Right renal cortex interstitium (tissue), 3 donors: ENCODE results near the gene CCDC150. TPM values are rescaled to one million over a fixed set of nuclear protein-coding genes. Genes with fewer than 3 reads are reported as not detected.
"Not testable (repeated sequence)": the region's sequence is repeated elsewhere in the genome, so short reads cannot be mapped to it uniquely, and the experiment has no call there.

Source experiments
- DNase-seq, 3 donors: peaks; one replicate each; pipeline ENCODE4 v3.0.0-alpha.2; 2013; ENCODE audit warnings: low read depth in 3 of 3, low spot score in 2 of 3
- polyA plus RNA-seq, 3 donors: library from polyadenylated mRNA; unstranded; fragments of 120-200 nt; gene quantifications; one replicate each; pipeline ENCODE4 v1.2.1, GENCODE V29; 2013; ENCODE audit not compliant: insufficient read length in 3 of 3

Gene CCDC150
- polyA plus RNA-seq = 10 to 100 TPM; 19.7 to 22.7 (median 21.4) TPM

DNA sequence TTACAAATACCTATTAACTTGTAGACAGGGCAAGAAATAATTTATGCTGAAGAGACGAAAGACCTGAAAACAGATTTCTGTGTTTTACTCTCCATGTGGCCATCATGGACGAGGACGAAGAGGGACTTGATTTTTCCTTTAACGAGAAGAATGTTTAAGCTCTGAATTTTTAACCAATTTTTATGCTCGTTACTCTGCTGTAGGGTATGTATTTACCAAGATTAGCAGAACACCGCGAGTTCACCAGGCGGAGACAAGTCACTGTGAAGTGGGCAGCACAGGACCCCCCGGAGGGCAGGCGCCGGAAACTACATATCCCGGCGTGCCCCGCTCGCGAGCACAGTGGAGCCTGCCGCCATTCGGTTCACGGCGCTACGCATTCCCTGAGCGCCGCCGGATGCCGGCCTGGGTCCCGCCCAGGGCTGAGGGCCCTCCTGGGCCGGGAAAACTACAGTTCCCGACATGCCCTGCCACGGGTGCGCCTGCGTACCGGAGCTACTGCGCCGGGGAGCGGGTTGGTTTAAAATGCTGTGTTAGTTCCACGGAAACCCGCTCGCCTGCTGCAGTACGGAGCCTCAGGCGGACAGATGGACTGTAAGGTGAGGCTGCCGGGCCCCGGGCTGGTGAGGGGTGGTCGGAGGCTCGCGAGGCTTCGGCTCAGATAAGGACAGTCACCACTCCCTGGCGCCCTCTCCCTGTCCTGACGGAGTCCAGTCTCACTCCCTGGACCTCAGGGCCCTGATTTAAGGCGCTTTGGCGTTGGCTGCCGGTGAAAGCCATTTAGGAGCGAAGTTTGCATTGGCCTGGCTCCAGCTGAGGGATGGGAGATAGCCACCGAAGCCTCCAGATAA is at the start of gene CCDC150:
CCDC150 (plus strand) TSS at position 536 of the 851 bp plus-strand sequence; CDS start at position 588, 52 bp downstream.
- peak; percentile 87 to 92 (median 89) for DNase-seq

DNA sequence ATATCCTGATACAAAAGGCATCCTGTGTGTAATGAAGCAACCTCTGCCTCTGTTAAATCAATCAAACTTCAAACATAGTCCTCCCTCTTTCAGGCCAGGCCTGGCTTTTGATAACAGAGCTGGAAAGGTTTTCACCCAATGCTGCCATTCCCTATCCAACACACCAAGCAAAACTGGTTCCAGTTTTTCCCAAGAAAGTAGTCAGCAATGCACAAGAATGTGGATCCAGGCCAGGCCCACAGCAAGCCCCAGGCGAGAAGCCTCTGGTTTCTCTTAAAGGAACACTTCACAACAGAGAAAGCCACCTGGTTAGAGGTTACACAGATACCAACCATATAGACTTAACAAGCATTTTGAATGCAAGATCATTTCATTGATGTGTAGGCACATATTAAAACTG is 49.2 kb upstream of the CCDC150 start:
- no peak for DNase-seq

DNA sequence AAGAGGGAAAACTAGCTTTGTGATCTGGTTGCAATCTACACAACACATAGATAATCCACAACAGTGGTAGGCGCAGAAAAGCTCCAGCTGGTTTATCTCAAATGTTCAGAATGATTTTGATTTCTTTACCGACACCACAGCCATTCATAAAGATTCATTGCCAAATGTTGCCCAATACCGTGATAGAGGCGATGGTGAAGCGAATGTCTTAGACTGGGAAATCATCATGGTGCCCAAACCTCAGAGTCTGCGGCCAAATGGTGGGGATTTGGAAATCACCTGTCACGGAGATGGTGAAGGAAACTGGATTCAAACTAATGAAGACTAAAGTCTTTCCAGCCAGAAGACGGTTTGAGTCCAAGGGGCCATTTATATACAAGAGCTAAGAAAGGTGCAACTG is 48.5 kb upstream of the CCDC150 start:
- DNase-seq = no peak

DNA sequence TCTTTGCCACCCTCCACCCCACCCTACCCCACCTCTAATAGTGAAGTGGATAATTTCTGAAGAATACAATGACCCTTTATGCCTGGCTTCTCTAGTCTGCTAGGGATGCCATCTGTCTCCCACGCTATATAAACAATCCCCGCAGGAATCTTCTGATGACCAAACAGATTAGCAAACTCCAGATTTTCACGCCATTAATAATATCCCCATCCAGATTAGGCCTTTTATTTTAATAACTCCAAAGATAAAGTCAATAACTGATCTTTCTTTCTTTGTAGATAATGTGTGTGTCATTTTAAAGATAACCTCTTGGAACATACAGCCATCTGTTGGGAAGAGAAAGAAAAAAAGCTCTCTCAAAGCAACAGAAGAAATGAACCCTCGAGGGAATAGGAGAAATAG is 47.9 kb upstream of the CCDC150 start:
- no peak for DNase-seq

DNA sequence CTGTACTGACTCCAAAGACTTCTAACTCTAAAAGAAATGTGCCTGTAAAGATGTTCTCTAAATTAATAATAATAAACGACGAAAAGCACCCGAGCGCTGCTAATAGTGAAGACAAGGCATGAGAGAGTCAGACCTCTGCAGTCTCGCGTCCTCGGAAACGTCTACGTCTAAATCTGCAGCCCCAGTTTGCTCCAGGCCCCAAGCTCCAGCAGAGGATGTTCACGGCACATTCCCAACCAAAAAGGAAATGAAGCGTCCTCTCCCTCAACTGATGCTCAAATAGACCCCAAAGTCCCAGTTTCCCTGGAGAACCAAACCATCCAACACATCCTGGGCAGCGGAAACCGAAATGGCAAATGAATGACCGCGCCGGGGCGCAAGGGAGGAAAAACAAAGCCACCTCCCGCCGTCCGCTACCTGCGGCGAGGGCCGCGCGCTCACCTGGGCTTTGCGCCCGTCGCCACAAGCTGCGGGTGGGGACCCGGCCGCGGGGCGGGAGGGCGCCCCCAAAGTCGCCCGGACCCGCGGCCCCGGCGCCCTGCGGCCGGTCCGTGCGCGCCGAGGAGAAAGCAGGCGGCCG is 47.1 kb upstream of the CCDC150 start:
- peak in 2 of 3 donors; percentile 25 to 45 for DNase-seq

DNA sequence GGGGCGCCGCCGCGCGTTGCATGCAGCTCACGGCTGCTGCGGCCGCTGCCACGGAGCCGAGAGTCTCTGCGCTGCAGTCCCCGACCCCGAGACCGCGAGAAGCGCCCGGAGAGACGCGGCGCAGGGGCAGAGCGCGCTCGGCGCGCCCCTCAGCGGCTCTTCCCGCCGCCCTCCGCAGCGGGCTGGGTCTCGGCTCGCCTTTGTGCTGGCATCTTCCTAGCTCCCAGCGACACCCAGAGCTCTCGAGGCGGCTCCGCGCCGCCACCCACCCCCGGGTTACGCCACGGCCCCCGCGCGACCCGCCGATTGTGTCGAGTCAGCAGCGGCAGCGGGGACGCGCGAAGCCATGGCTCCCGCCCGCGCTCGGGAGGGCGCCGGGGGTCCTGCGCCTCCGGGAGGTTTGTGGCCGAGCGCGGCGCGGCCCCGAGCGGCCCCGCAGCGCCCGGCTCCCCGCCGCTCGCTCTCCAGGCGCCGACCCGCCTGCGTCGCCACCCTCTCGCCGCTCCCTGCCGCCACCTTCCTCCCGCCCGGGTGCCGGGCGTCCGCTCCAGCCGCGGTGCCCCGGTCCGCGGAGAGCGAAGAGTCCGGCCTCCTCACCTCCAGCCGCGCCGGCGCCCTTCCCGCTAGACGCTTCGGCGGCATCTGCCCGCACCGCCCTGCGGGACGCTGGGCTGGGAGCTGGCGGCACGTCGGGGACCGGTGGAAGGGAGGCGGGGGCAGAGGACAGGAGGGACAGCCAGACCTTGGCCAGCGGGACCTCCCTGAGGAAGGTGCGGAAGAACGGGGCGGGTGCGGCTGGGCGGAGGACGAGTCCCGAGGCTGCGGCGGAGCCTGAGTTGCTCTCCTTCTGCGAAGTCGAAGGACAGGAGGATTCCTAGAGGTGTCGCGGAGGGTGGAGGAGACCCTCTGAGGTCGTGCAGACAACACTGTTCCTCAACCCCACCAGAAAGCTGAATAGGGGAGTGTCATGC is 46.3 kb upstream of the CCDC150 start, which contains the start of gene HECW2:
HECW2 (minus strand) TSS at position 644 of the 971 bp plus-strand sequence.
- DNase-seq = peak in 2 of 3 donors; percentile 32 to 45

DNA sequence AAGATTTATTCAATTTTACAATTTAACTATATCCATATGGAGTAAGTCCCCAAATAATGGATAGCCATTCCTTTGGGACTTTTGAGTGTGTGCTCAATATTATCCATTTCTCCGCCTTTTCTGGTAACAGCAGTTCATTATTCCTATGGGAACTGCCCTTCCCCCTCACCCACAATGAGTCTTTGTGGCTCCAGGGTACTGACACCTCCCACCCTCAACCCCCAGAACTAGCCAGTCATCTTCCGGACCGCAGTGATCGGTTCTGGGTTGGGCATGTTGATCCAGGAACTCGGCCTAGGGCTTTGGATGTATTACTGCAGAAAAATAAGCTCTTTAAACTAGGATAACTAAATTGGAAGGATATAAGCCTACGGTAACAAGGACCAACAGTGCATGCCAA is 45.4 kb upstream of the CCDC150 start:
- no peak for DNase-seq

DNA sequence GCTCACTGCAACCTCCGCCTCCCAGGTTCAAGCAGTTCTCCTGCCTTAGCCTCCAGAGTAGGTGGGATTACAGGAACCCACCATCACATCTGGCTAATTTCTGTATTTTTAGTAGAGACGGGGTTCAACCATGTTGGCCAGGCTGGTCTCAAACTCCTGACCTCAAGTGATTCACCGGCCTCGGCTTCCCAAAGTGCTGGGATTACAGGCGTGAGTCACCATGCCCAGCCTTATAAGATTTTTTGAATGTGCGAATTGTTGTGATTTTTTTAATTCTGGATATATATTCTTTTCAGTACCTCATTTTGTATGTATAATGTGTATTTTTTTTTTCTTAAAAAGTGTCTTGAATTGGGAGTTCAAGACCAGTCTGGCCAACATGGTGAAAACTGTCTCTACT is 42.0 kb upstream of the CCDC150 start:
- no peak for DNase-seq

DNA sequence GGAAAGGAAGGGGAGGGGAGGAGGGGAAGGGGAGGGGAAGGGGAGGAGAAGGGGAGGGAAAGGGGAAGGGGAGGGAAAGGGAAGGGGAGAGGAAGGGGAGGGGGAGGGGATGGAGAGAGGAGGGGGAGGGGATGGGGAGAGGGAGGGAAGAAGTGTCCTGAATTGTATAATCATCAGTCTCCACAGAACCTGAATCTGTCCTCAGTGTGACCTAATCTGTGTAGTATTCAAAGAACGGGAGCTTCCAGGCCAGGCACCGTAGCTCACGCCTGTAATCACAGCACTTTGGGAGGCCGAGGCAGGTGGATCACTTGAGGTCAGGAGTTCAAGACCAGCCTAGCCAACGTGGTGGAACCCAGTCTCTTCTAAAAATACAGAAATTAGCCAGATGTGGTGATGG is 41.1 kb upstream of the CCDC150 start:
- no peak for DNase-seq

DNA sequence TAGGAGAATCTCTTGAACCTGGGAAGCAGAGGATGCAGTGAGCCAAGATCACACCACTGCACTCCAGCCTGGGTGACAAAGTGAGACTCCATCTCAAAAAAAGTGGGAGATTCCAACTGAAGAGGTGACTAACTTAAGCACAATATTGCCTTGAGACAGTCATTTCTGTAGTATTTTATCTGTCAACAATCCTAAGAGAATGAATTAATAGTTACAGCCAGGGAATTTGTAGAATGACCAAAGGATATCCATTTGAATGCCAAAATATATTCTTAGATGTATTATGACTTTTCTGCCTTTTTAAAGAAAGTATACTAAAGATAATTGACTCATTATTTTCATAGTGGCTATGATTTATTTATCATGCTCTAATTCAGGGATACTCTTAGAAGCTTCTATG is 40.7 kb upstream of the CCDC150 start:
- no peak for DNase-seq

DNA sequence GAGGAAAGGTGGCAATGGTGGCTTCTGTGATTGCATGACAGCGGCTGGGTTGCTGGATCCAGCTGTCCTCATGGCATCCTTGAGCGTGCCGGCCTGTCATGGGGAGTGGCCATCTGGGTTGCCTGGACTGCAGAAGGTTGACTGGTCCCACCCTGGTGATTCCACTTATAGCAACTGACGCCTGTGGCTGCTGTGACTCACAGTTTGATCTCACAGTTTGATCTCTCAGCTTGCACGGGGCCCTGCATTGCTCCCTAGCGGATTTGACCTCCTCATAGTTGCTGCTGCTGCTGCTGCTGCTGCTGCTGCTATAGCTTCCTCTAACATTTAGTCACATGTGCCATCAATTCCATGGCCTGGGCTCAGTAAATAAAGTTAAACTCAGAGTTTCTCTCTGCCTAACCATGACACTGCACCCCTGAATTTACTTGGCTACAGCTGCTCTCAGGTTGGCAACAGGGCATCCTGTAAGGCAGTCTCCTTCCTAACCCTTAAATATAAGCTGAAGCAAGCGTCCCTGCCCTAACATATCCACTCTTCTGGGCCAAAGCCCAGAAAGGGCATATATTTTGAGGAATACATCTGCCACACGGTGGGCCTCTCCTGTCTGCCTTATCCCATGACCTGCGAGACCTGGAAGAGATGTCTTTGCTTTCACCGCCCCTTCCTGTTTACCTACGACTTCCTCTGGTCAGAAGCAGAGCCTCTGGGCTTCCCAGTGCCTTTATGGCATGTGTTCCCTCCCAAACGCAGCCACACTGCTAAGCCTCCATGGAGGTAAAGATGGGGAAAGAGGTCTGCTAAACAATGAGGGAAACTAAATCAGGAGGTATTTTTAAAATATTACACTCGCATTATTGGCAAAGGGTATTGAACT is 37.8 kb upstream of the CCDC150 start:
- DNase-seq = no peak

DNA sequence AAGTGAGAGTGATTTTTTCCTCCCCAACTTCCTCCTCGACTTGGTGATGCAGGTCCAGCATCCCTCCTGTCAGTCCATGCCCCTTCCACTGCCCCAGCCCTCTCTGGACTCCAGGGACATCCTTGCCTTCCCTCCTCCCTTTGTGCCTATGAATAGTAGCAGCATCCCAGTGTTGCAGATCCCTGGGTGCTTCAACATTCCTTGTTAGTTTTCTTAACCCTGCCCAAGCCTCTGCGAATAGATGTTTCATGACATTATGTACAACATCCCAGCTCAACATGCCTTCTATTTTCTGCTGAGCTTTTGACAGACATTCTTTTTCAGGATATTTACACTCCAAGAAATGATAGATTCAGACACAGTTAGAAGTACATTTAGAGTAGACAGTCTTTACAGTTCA is 35.3 kb upstream of the CCDC150 start:
- no peak for DNase-seq

DNA sequence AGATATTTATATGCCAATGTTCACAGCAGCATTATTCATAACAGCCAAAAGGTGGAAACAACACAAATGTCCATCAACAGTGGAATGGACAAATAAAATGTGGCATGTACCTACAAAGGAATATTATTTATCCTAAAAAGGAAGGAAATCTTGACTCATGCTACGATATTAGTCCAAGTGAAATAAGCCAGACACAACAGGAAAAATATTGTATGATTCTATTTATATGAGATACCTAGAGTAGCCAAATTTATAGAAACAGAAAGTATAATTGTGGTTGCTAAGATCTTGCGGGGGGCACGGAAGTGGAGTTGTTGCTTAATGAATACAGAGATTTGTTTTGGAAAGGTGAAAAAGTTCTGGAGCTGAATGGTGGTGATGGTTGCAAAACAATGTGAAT is 33.0 kb upstream of the CCDC150 start:
- no peak for DNase-seq

DNA sequence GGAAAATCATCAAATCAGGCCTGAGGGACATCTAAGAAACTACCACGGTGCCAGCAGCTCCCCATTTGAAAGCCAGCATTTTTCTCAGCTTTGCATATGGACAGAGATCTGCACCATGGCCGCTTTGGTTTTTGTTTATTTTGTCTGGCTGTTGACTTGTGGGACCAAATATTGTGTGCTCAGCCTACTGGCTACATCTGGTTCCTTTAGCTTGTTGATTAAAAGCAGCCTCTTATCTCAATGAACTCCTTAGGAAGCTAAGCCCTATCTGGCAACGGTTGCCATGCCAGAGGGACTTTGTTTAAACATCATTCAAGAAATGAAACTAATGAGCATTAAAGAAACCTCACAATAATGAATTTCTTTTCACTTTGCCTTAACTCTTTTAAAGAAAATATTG is 32.4 kb upstream of the CCDC150 start:
- no peak for DNase-seq

DNA sequence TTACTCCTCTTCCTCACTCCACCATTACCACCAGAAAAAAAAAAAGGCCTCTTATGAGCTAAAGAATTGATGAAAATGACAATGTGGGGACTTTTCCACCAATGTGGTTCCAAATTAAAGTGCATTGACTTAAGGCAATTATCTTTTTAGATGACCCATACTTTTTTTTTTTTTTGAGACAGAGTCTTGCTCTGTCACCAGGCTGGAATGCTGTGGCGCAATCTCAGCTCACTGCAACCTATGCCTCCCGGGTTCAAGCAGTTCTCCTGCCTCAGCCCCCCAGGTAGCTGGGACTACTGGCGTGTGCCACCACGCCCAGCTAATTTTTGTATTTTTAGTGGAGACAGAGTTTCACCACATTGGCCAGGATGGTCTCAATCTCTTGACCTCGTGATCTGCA is 31.6 kb upstream of the CCDC150 start:
- not testable (repeated sequence) for DNase-seq

DNA sequence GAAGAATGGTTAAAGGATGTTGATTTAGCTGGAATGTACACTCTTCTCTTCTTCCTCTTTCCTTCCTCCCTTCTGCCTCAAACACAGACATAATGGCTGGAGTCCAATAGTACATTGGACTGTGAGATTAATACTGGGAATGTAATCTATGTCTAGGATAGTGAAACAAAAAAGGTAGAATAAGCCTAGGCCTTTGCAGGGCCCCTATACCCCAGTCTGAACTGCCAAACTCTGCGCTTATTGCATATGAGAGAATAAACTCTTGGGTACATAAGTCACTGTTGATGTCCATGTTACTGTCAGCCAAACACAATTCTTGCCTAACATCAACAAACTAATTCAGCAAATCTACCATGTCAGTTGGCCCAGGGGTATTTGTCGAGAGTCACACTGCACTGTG is 29.7 kb upstream of the CCDC150 start:
- DNase-seq = no peak

DNA sequence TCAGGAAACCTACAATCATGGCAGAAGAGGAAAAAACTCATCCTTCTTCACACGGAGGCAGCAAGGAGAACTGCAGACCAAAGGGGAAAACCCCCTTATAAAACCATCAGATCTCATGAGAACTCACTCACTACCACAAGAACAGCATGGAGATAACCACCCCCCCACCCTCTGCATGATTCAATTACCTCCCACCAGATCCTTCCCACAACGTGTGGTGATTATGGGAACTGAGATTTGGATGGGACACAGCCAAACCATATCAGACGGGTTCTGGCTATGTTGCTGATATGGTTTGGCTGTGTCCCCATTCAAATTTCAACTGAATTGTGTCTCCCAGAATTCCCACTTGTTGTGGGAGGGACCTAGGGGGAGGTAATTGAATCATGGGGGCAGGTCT is 28.7 kb upstream of the CCDC150 start:
- no peak for DNase-seq

DNA sequence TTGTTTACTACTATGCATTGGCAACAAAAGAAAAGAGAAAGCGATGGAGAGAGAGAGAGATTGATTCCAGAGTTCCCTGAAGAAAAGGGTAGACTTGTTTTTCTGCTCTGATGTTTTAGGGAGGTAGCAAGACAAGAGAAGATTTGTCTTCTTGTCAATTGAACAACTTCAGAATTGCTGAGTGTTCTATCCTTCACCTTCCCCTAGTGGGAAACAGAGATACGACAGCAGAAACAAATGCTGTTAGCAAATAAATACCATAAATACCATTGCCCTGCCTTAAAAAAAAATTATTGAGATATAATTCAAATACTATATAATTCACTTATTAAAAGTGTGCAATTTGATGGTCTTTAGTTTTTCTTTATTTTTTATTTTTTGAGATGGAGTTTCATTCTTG is 26.2 kb upstream of the CCDC150 start:
- DNase-seq = no peak

DNA sequence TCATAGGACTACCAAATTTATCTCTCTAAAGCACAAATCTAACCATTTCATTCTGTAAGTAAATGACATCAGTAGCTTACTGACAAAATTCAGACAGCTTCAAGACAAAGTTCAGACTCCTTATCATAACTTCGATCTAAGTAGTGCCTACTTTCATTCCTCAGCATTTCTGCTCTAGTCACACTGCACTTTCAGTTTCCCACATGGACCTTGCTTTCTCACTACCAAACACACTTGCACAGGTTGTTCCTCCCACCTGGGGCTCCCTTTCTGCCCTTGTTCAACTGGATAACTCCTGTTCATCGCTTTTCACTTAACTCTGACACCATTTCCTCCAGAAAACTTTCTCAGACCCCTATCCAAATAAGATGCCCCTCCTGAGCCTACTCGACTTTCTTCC is 22.1 kb upstream of the CCDC150 start:
- DNase-seq = no peak

DNA sequence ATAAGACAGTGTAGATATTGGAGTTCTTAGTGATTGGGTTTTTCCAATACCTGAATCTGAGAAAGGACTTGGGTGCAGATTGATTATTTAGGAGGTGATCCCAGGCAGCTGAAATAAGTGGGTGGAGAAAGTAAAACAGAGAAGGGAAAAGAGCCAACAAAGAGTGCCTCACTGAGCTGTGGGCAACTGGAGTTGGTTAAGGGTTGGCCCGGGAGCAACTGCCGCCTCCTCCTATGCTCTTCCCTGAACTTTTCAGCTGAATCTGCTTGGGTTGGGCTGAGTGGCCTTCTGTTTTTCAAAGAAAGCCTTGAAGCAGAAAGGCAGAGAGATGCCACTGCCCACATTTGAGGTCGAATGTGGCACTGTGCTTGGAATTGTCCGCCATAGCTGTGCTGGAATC is 20.9 kb upstream of the CCDC150 start:
- DNase-seq = no peak
